Tibial nerve (tissue), 4 donors: ENCODE results near the gene RGPD4.

Experiments used
- CTCF ChIP-seq, 5 experiments: fragments of 200-600 bp in 3 of 5; fragments of 450-650 bp in 2 of 5; sonication (generic) in 3 of 5; IDR thresholded peaks; one replicate each; pipeline ENCODE4 v1.5.1; 2016 to 2019; ENCODE audit warnings: antibody characterized with exemption in 5 of 5, mild to moderate bottlenecking in 3 of 5, moderate library complexity in 2 of 5
- EP300 ChIP-seq, 2 donors: sonication (generic); formaldehyde crosslinking; IDR thresholded peaks; one replicate each; pipeline ENCODE4 v1.6.1; 2017; ENCODE audit warnings: antibody characterized with exemption in 2 of 2, mild to moderate bottlenecking in 1 of 2
- POLR2A ChIP-seq, 2 donors: fragments of 450-650 bp; IDR thresholded peaks; one replicate each; pipeline ENCODE4 v1.6.1; 2017; ENCODE audit warnings: antibody characterized with exemption in 2 of 2, mild to moderate bottlenecking in 2 of 2, moderate library complexity in 2 of 2

GRCh38 chr2:107932488-107932887 lies 105.8 kb downstream of the RGPD4 start:
- TF ChIP-seq CTCF (IDR thresholded peaks at IDR 0.05) = no peak
- TF ChIP-seq POLR2A (IDR thresholded peaks at IDR 0.05) = no peak
- TF ChIP-seq EP300 (IDR thresholded peaks at IDR 0.05) = no peak
